OCI-LY1 (cell line): ENCODE measurements around the gene LRP1.

Experiments used
- H2AFZ ChIP-seq: fragments of 200-600 bp; sonication (generic), shearing (Covaris generic); 2 replicates; pipeline ENCODE4 v1.6.0; 2014; ENCODE audit warnings: antibody characterized with exemption, mild to moderate bottlenecking, low read length
- H3F3A ChIP-seq: fragments of 200-600 bp; sonication (generic), shearing (Covaris generic); 2 replicates; pipeline ENCODE4 v1.6.0; 2014; ENCODE audit warnings: mild to moderate bottlenecking, antibody characterized with exemption, low read length, moderate library complexity; ENCODE audit not compliant: insufficient read depth
- H3K27ac ChIP-seq: fragments of 200-600 bp; sonication (generic); 2 replicates; pipeline ENCODE4 v1.5.1; 2014; ENCODE audit warnings: low read length, mixed run types, mild to moderate bottlenecking, low read depth; ENCODE audit not compliant: poor library complexity, severe bottlenecking
- H3K27me3 ChIP-seq: fragments of 200-600 bp; sonication (generic); 2 replicates; pipeline ENCODE4 v1.6.0; 2014; ENCODE audit warnings: antibody characterized with exemption, mild to moderate bottlenecking, low read length, moderate library complexity; ENCODE audit not compliant: insufficient read depth
- H3K36me3 ChIP-seq: fragments of 200-600 bp; sonication (generic); 2 replicates; pipeline ENCODE4 v1.6.1; 2014; ENCODE audit warnings: mild to moderate bottlenecking, antibody characterized with exemption, low read length, moderate library complexity, mixed read lengths; ENCODE audit not compliant: insufficient read depth
- H3K4me1 ChIP-seq: fragments of 200-600 bp; sonication (generic); 2 replicates; pipeline ENCODE4 v1.5.1; 2014; ENCODE audit warnings: mild to moderate bottlenecking, low read length, moderate library complexity; ENCODE audit not compliant: insufficient read depth, severe bottlenecking
- H3K4me2 ChIP-seq: fragments of 200-600 bp; sonication (generic), shearing (Covaris generic); 2 replicates; pipeline ENCODE4 v1.6.1; 2014; ENCODE audit warnings: low read length
- H3K4me3 ChIP-seq: fragments of 200-600 bp; sonication (generic); 2 replicates; pipeline ENCODE4 v1.5.1; 2014; ENCODE audit warnings: low read length, low read depth, mild to moderate bottlenecking, mixed read lengths; ENCODE audit not compliant: poor library complexity, severe bottlenecking
- H3K79me2 ChIP-seq: fragments of 200-600 bp; shearing (Covaris generic); 2 replicates; pipeline ENCODE4 v1.6.1; 2016; ENCODE audit warnings: mixed run types, low read length, mixed read lengths; ENCODE audit not compliant: insufficient read depth
- H3K9ac ChIP-seq: fragments of 200-600 bp; sonication (generic), shearing (Covaris generic); 2 replicates; pipeline ENCODE4 v1.6.1; 2014; ENCODE audit warnings: mild to moderate bottlenecking, low read length, mixed read lengths
- H3K9me2 ChIP-seq: fragments of 200-600 bp; sonication (generic), shearing (Covaris generic); 2 replicates; pipeline ENCODE4 v1.6.1; 2014; ENCODE audit warnings: low read depth, mild to moderate bottlenecking, low read length, mixed read lengths
- H3K9me3 ChIP-seq: fragments of 200-600 bp; shearing (Covaris generic); 2 replicates; pipeline ENCODE4 v1.6.1; 2014; ENCODE audit warnings: low read length, mixed read lengths
- H4K20me1 ChIP-seq: fragments of 200-600 bp; sonication (generic), shearing (Covaris generic); 2 replicates; pipeline ENCODE4 v1.6.0; 2016; ENCODE audit warnings: mild to moderate bottlenecking, low read length; ENCODE audit not compliant: insufficient read depth
- CTCF ChIP-seq: fragments of 200-600 bp; sonication (generic), shearing (Covaris generic); IDR thresholded peaks from 2 replicates; pipeline ENCODE4 v1.5.1; 2017; ENCODE audit warnings: mild to moderate bottlenecking, antibody characterized with exemption, low read length, moderate library complexity, mixed read lengths
- EZH2 ChIP-seq: fragments of 200-600 bp; sonication (generic), shearing (Covaris generic); IDR thresholded peaks from 2 replicates; pipeline ENCODE4 v1.8.0; 2017; ENCODE audit warnings: borderline replicate concordance, mixed run types, mild to moderate bottlenecking, antibody characterized with exemption, low read length, moderate library complexity, mixed read lengths

The LRP1 gene

GRCh38 chr12:57146961-57147944 is 19.0 kb downstream of the LRP1 start, which contains the start of gene LRP1-AS:
LRP1-AS (minus strand) TSS chr12:57147619.
- Histone ChIP-seq H3F3A (no peaks in the 10 kb centered on the region), H3K36me3 (no peaks in the 10 kb centered on the region), H2AFZ (no peak within 1 kb of the TSS), H3K9ac (no peak within 1 kb of the TSS), H3K27ac (no peak within 1 kb of the TSS), H3K4me1 (no peaks in the 10 kb centered on the region), H3K9me2 (no peaks in the 10 kb centered on the region), H4K20me1 (no peaks in the 10 kb centered on the region), H3K27me3 (no peaks in the 10 kb centered on the region), H3K4me3 (no peak within 1 kb of the TSS), H3K79me2 (no peaks in the 10 kb centered on the region), H3K4me2 (no peak within 1 kb of the TSS), H3K9me3 (no peaks in the 10 kb centered on the region)
- TF ChIP-seq EZH2 (no peak), CTCF (no peak)

- Histone ChIP-seq H3F3A (no peaks in the 10 kb centered on the region), H3K9ac (no peak overlapping the region), H3K27ac (no peak overlapping the region), H3K4me1 (no peaks in the 10 kb centered on the region), H3K79me2 (no peaks in the 10 kb centered on the region), H2AFZ (no peak overlapping the region), H3K27me3 (no peaks in the 10 kb centered on the region), H3K9me2 (no peaks in the 10 kb centered on the region), H3K4me3 (no peak overlapping the region), H4K20me1 (no peaks in the 10 kb centered on the region), H3K36me3 (no peaks in the 10 kb centered on the region), H3K9me3 (no peaks in the 10 kb centered on the region), H3K4me2 (no peak overlapping the region)
- TF ChIP-seq CTCF (no peak), EZH2 (no peak)
These were observed 20.4 kb downstream of the LRP1 start for GRCh38 chr12:57148469-57149244.

- Histone ChIP-seq H3K4me2 (no peak overlapping the region), H3K27ac (no peak overlapping the region), H2AFZ (no peak overlapping the region), H3K4me1 (no peaks in the 10 kb centered on the region), H4K20me1 (no peaks in the 10 kb centered on the region), H3K9ac (no peak overlapping the region), H3K9me3 (no peaks in the 10 kb centered on the region), H3K4me3 (no peak overlapping the region), H3K27me3 (no peaks in the 10 kb centered on the region), H3K36me3 (no peaks in the 10 kb centered on the region), H3K9me2 (no peaks in the 10 kb centered on the region), H3K79me2 (no peaks in the 10 kb centered on the region), H3F3A (no peaks in the 10 kb centered on the region)
- no peak for TF ChIP-seq EZH2
- TF ChIP-seq CTCF = no peak
These were observed 21.1 kb downstream of the LRP1 start for GRCh38 chr12:57149245-57149900.
